ENCODE results near the gene LY6G5B. TPM values are rescaled to one million over a fixed set of nuclear protein-coding genes. Genes with fewer than 3 reads are reported as not detected.

The LY6G5B gene
- total RNA-seq, 2 donors from 2014 or later: 0.67 to 1.8 TPM

DNA sequence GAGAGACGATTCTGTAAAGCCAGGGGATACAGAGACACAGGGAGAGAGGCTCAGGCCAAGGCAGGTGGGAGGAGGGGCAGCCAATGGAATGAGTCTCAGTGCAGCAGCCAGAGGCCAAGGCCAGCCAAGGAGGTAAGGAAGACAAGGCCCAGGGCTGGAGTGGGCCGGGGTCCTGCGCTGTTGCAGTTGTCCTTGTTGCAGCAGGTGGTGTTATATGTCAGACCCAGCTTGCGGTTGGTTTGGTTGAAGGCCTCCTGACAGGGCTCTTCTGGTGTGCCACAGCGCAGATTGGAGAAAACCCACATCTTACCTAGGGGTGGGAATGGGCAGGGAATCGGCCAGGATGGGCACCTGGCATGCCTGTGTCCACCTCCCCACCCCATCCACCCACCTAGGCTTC, 49.2 kb downstream of the LY6G5B start:
- Histone ChIP-seq H3K4me1 (no peaks in the 10 kb centered on the region), H3K27me3 (no peaks in the 10 kb centered on the region), H3K4me3 (no peak overlapping the region), H3K9me3 (no peaks in the 10 kb centered on the region), H3K36me3 (no peaks in the 10 kb centered on the region), H3K27ac (no peak overlapping the region)
- no peak for DNase-seq (ENCODE audit: low spot score)
- TF ChIP-seq, protein P1, sequence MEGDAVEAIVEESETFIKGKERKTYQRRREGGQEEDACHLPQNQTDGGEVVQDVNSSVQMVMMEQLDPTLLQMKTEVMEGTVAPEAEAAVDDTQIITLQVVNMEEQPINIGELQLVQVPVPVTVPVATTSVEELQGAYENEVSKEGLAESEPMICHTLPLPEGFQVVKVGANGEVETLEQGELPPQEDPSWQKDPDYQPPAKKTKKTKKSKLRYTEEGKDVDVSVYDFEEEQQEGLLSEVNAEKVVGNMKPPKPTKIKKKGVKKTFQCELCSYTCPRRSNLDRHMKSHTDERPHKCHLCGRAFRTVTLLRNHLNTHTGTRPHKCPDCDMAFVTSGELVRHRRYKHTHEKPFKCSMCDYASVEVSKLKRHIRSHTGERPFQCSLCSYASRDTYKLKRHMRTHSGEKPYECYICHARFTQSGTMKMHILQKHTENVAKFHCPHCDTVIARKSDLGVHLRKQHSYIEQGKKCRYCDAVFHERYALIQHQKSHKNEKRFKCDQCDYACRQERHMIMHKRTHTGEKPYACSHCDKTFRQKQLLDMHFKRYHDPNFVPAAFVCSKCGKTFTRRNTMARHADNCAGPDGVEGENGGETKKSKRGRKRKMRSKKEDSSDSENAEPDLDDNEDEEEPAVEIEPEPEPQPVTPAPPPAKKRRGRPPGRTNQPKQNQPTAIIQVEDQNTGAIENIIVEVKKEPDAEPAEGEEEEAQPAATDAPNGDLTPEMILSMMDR (IDR thresholded peaks at IDR 0.05): no peak

DNA sequence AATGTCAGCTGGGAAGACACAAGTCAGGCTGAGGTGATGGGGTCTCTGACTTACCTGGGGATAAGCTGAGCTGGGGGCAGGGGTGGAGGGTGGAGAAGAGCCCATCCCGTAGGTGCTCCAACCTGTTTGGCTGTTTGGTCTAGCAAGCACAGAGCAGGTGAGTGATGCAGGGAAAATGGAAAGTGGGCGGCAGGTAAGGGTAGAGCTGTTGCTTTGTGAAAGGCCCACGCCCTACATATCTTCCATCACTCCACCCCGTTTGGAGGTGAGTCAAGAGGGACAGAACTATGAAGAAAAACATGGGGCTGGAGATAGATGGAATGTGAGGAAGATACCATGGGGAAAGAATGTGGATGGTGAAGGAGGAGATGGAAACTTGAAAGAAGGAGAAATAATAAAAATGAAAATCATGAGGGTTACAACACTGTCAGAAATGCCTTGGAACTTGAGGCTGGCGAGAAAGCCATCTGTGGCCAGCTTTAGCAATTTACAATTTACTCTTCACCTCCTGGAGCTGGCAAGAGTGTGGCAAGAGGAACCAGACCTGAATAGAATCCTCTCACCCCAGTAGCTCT, 50.5 kb downstream of the LY6G5B start:
- no peak overlapping the region for H3K27ac ChIP-seq
- TF ChIP-seq, protein P1 (IDR thresholded peaks at IDR 0.05): no peak
- H3K36me3 ChIP-seq: no peaks in the 10 kb centered on the region

DNA sequence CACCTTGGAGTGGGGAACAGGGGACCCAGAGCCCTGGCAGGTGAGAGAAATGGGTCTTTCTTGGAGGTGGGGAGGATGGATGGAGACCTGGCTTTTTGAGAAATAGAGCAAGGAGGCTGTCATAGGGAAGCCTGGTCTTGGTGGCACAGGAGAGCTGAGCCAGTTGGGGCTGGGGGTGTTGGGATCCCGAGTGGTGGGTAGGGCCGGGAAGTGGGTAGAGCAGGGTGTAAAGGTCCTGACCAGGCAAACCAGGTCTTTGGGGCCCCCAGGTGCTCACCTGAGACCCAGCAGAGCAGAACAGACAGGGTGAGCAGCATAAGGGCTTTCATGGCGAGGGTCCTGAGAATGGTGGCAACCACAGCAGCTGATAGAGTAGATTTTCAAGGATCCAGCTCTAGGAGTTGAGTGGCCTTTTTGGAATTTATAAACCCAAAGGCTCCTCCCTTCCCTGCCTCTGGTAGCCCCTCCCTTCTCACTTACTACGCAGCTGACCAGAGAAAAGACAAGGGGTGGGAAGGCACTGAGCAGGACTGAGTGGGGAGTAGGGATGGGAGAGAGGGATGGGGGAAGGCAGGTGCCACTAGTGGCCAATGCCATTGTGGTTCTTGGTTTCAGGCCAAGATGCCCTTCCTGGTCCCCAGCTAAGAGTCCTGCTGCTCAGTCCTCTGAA, 51.7 kb downstream of the LY6G5B start, which contains the start of gene LY6G6C:
LY6G6C (minus strand) TSS at position 396 of the 670 bp plus-strand sequence; CDS start at position 329, 67 bp downstream.
- TF ChIP-seq, protein P1 (IDR thresholded peaks at IDR 0.05): no peak
- no peak within 1 kb of the TSS for H3K27ac ChIP-seq

More for the DNA sequence above, 50.5 kb downstream of the LY6G5B start:
- Histone ChIP-seq H3K4me3 (no peak overlapping the region), H3K4me1 (no peaks in the 10 kb centered on the region), H3K9me3 (no peaks in the 10 kb centered on the region), H3K27me3 (no peaks in the 10 kb centered on the region)
- DNase-seq (ENCODE audit: low spot score): no peak

DNA sequence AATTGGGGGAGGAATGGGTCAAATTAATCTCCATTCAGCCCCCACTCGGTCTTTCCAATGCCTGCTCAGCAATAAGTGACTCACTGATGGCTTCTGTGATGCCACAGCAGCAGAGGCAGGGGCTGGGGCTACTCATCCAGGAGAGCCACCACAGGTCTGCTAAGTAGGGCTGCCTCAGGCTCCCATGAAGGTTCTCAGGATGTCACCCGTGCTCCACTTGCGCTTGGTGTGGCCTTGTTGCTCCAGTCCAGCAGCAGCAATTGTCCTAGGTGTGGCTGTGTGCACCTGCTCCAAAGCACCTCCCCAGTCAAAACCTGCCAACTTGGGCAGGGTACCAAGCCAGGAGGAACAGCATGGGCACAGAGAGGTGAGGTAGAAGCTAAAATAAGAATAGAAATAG, 52.4 kb downstream of the LY6G5B start:
- H3K9me3 ChIP-seq: no peaks in the 10 kb centered on the region
- H3K4me3 ChIP-seq: no peak overlapping the region
- H3K36me3 ChIP-seq: peaks cover 13% of the 10 kb centered on the region
- H3K27me3 ChIP-seq: no peaks in the 10 kb centered on the region
- DNase-seq (ENCODE audit: low spot score): no peak
- TF ChIP-seq, protein P1 (IDR thresholded peaks at IDR 0.05): no peak
- H3K27ac ChIP-seq: no peak overlapping the region
- peaks cover 0 to 5% of the 10 kb centered on the region in 2 donors for H3K4me1 ChIP-seq

More for the DNA sequence above, 51.7 kb downstream of the LY6G5B start, which contains the start of gene LY6G6C:
- H3K36me3 ChIP-seq: peaks cover 6% of the 10 kb centered on the region
- no peak for DNase-seq (ENCODE audit: low spot score)
- H3K27me3 ChIP-seq: no peaks in the 10 kb centered on the region
- peaks cover 0 to 5% of the 10 kb centered on the region in 2 donors for H3K4me1 ChIP-seq
- H3K9me3 ChIP-seq: no peaks in the 10 kb centered on the region
- H3K4me3 ChIP-seq: no peak within 1 kb of the TSS

Small RNA genes lying within 50 kb of the gene (microRNA-seq; reads per million reads assigned to microRNA genes)
- gene MIR4646 (ENCODE audit: borderline number of aligned reads in 2 of 2, borderline replicate concordance in 1 of 2): 0 to 0.71 reads per million in 2 donors
- 0 to 1.4 reads per million in 2 donors for gene MIR6832 (ENCODE audit: borderline number of aligned reads in 2 of 2, borderline replicate concordance in 1 of 2)

Other genes with a start within 250 kb of the LY6G5B start
- gene MICB, start 171.8 kb upstream of the LY6G5B start, total RNA-seq: 1 to 10 TPM; 1.6 to 3.1 TPM
- not detected for gene MCCD1, start 141.0 kb upstream of the LY6G5B start, total RNA-seq
- 100 to 1,000 TPM; 119 to 143 TPM for gene DDX39B, start 128.0 kb upstream of the LY6G5B start, total RNA-seq
- gene ATP6V1G2, start 123.4 kb upstream of the LY6G5B start, total RNA-seq: 1 to 10 TPM; 1.2 to 6.0 TPM
- gene NFKBIL1, start 122.4 kb upstream of the LY6G5B start, total RNA-seq: 10 to 100 TPM; 12.9 to 18.4 TPM
- gene LTA, start 97.7 kb upstream of the LY6G5B start, total RNA-seq: not detected
- under 1 TPM in 1 of 2 donors, not detected in 1; 0.51 TPM for gene TNF, start 94.4 kb upstream of the LY6G5B start, total RNA-seq
- gene LTB, start 87.6 kb upstream of the LY6G5B start, total RNA-seq: not detected
- 1 to 10 TPM; 2.8 to 8.5 TPM for gene LST1, start 83.7 kb upstream of the LY6G5B start, total RNA-seq
- not detected for gene NCR3, start 77.0 kb upstream of the LY6G5B start, total RNA-seq
- gene AIF1, start 54.7 kb upstream of the LY6G5B start, total RNA-seq: 10 to 100 TPM in 1 of 2 donors, 1 to 10 TPM in 1; 8.3 to 27.3 TPM
- gene PRRC2A, start 49.3 kb upstream of the LY6G5B start, total RNA-seq: 10 to 100 TPM; 61.0 to 96.7 TPM
- 100 to 1,000 TPM; 209 to 306 TPM for gene BAG6, start 17.3 kb upstream of the LY6G5B start, total RNA-seq
- gene APOM, start 14.1 kb upstream of the LY6G5B start, total RNA-seq: 1 to 10 TPM; 1.0 to 1.2 TPM
- 10 to 100 TPM; 17.8 to 19.2 TPM for gene C6orf47, start 9.2 kb upstream of the LY6G5B start, total RNA-seq
- gene GPANK1, start 5.0 kb upstream of the LY6G5B start, total RNA-seq: 10 to 100 TPM; 14.7 to 20.0 TPM
- 100 to 1,000 TPM; 242 to 243 TPM for gene CSNK2B, start 3.9 kb upstream of the LY6G5B start, total RNA-seq
- gene LY6G5C, start 11.1 kb downstream of the LY6G5B start, total RNA-seq: 1 to 10 TPM; 1.2 to 4.9 TPM
- 10 to 100 TPM; 22.7 to 29.4 TPM for gene ABHD16A, start 33.3 kb downstream of the LY6G5B start, total RNA-seq
- not detected for gene LY6G6F, start 36.9 kb downstream of the LY6G5B start, total RNA-seq
- gene LY6G6D, start 45.4 kb downstream of the LY6G5B start, total RNA-seq: not detected
- 1 to 10 TPM in 1 of 2 donors, not detected in 1; 1.3 TPM for gene LY6G6C, start 51.8 kb downstream of the LY6G5B start, total RNA-seq
- gene MPIG6B, start 53.4 kb downstream of the LY6G5B start, total RNA-seq: under 1 TPM in 1 of 2 donors, not detected in 1; 0.55 TPM
- 10 to 100 TPM; 53.5 to 93.3 TPM for gene DDAH2, start 59.3 kb downstream of the LY6G5B start, total RNA-seq
- gene CLIC1, start 66.6 kb downstream of the LY6G5B start, total RNA-seq: 100 to 1,000 TPM in 1 of 2 donors, 10 to 100 TPM in 1; 90.9 to 194 TPM
- gene MSH5, start 70.0 kb downstream of the LY6G5B start, total RNA-seq: under 1 TPM; 0.37 to 0.98 TPM
- not detected for gene SAPCD1, start 92.7 kb downstream of the LY6G5B start, total RNA-seq
- 1 to 10 TPM; 4.1 to 7.5 TPM for gene VWA7, start 107.4 kb downstream of the LY6G5B start, total RNA-seq
- gene VARS1, start 125.8 kb downstream of the LY6G5B start, total RNA-seq: 10 to 100 TPM; 15.3 to 24.6 TPM
- gene LSM2, start 137.0 kb downstream of the LY6G5B start, total RNA-seq: 10 to 100 TPM; 28.8 to 32.0 TPM
- gene HSPA1L, start 145.3 kb downstream of the LY6G5B start, total RNA-seq: 1 to 10 TPM; 1.1 to 1.6 TPM
- gene HSPA1A, start 145.6 kb downstream of the LY6G5B start, total RNA-seq: 100 to 1,000 TPM; 315 to 334 TPM
- gene HSPA1B, start 157.8 kb downstream of the LY6G5B start, total RNA-seq: 100 to 1,000 TPM; 131 to 232 TPM
- 10 to 100 TPM; 28.0 to 37.7 TPM for gene NEU1, start 192.8 kb downstream of the LY6G5B start, total RNA-seq
- gene SLC44A4, start 209.0 kb downstream of the LY6G5B start, total RNA-seq: not detected
- gene EHMT2, start 227.7 kb downstream of the LY6G5B start, total RNA-seq: 10 to 100 TPM; 10.5 to 19.1 TPM
- gene ZBTB12, start 232.1 kb downstream of the LY6G5B start, total RNA-seq: under 1 TPM; 0.47 to 0.52 TPM

Data from right atrium auricular region (tissue), 2 donors.